HEK293T (cell line): ENCODE measurements around the gene ZNF543.

Experiments used
- CTCF ChIA-PET: fragments of 350-600 bp; formaldehyde crosslinking; extraction: SDS; loops from one replicate; lab custom pipeline; 2021; ENCODE audit warnings: antibody characterized with exemption, inconsistent platforms; lab: Yijun Ruan, JAX
- POLR2A ChIA-PET: fragments of 350-600 bp; formaldehyde crosslinking; extraction: SDS; loops from one replicate; lab custom pipeline; 2020; ENCODE audit warnings: antibody characterized with exemption, inconsistent platforms; lab: Yijun Ruan, JAX
- DNase-seq: peaks from one replicate; pipeline ENCODE4 v3.0.0; 2012; ENCODE audit warnings: mixed read lengths; ENCODE audit errors: extremely low spot score
- ARNT ChIP-seq: fragments of 450-650 bp; IDR thresholded peaks from 2 replicates; pipeline ENCODE4 v1.6.1; 2017; ENCODE audit warnings: mild to moderate bottlenecking
- BHLHE40 ChIP-seq: fragments of 450-650 bp; IDR thresholded peaks from 2 replicates; pipeline ENCODE4 v1.6.1; 2016; ENCODE audit warnings: mild to moderate bottlenecking, moderate library complexity, borderline replicate concordance
- CTBP1 ChIP-seq: fragments of 450-650 bp; IDR thresholded peaks from 2 replicates; pipeline ENCODE4 v1.6.1; 2016; ENCODE audit warnings: borderline replicate concordance
- ELF4 ChIP-seq: fragments of 450-650 bp; IDR thresholded peaks from 2 replicates; pipeline ENCODE4 v1.6.1; 2017; ENCODE audit warnings: antibody characterized with exemption
- FOXA1 ChIP-seq: fragments of 450-650 bp; IDR thresholded peaks from 2 replicates; pipeline ENCODE4 v1.6.1; 2016; ENCODE audit warnings: mild to moderate bottlenecking
- FOXK2 ChIP-seq: fragments of 450-650 bp; IDR thresholded peaks from 2 replicates; pipeline ENCODE4 v1.6.1; 2016; ENCODE audit warnings: mild to moderate bottlenecking
- FOXM1 ChIP-seq: fragments of 450-650 bp; IDR thresholded peaks from 2 replicates; pipeline ENCODE4 v1.6.1; 2017; ENCODE audit warnings: mild to moderate bottlenecking, borderline replicate concordance
- HDGF ChIP-seq: fragments of 450-650 bp; IDR thresholded peaks from 2 replicates; pipeline ENCODE4 v1.6.1; 2017; ENCODE audit warnings: antibody characterized with exemption, borderline replicate concordance
- L3MBTL2 ChIP-seq: fragments of 450-650 bp; conservative IDR thresholded peaks from 2 replicates; pipeline ENCODE4 v1.6.1; 2016; ENCODE audit warnings: mild to moderate bottlenecking
- LEF1 ChIP-seq: fragments of 450-650 bp; IDR thresholded peaks from 2 replicates; pipeline ENCODE4 v1.6.1; 2017; ENCODE audit warnings: mild to moderate bottlenecking, borderline replicate concordance
- NFRKB ChIP-seq: fragments of 450-650 bp; IDR thresholded peaks from 2 replicates; pipeline ENCODE4 v1.6.1; 2016; ENCODE audit warnings: mild to moderate bottlenecking, moderate library complexity
- PKNOX1 ChIP-seq: fragments of 450-650 bp; IDR thresholded peaks from 2 replicates; pipeline ENCODE4 v1.6.1; 2016
- SP1 ChIP-seq: fragments of 450-650 bp; IDR thresholded peaks from 2 replicates; pipeline ENCODE4 v1.6.1; 2017
- SUZ12 ChIP-seq: fragments of 450-650 bp; IDR thresholded peaks from 2 replicates; pipeline ENCODE4 v1.6.1; 2016; ENCODE audit warnings: mild to moderate bottlenecking
- TARDBP ChIP-seq: fragments of 450-650 bp; IDR thresholded peaks from 2 replicates; pipeline ENCODE4 v1.6.1; 2016
- ZNF384 ChIP-seq: fragments of 450-650 bp; IDR thresholded peaks from 2 replicates; pipeline ENCODE4 v1.6.1; 2016

Gene ZNF543

GRCh38 chr19:57302020-57302465 is 18.2 kb upstream of the ZNF543 start:
- TF ChIP-seq PKNOX1 = no peak
- TF ChIP-seq SUZ12 = no peak
- TF ChIP-seq SP1 = no peak
- no peak for TF ChIP-seq L3MBTL2
- no peak for TF ChIP-seq HDGF
- no peak for TF ChIP-seq BHLHE40
- no peak for TF ChIP-seq FOXM1
- no peak for TF ChIP-seq ZNF384
- no peak for TF ChIP-seq ELF4
- no peak for TF ChIP-seq ARNT
- TF ChIP-seq CTBP1 = no peak
- TF ChIP-seq FOXA1 = no peak
- no peak for TF ChIP-seq NFRKB
- TF ChIP-seq LEF1 = no peak
- no peak for TF ChIP-seq FOXK2
- TF ChIP-seq TARDBP = no peak
- CTCF ChIA-PET = no interaction called here
- DNase-seq = no peak
- POLR2A ChIA-PET = interaction anchor here (0.6 kb wide), 1 partner anchor 13 kb away, joined by 3 read pairs; no protein-coding TSS in a partner anchor

GRCh38 chr19:57302727-57303401 is 17.4 kb upstream of the ZNF543 start:
- ChIA-PET POLR2A (no interaction called here), CTCF (no interaction called here)

GRCh38 chr19:57305056-57305455 is 15.2 kb upstream of the ZNF543 start:
- no peak for TF ChIP-seq ARNT
- POLR2A ChIA-PET = no interaction called here
- no peak for DNase-seq
- CTCF ChIA-PET = no interaction called here

More at GRCh38 chr19:57302727-57303401, 17.4 kb upstream of the ZNF543 start:
- DNase-seq = no peak
- TF ChIP-seq FOXA1 (no peak), FOXM1 (no peak), CTBP1 (no peak), ZNF384 (no peak), TARDBP (no peak), FOXK2 (no peak), L3MBTL2 (no peak), ELF4 (no peak), BHLHE40 (no peak), SP1 (no peak)

GRCh38 chr19:57308514-57308913 is 11.8 kb upstream of the ZNF543 start:
- TF ChIP-seq FOXA1 (no peak), NFRKB (no peak), ARNT (no peak), CTBP1 (no peak), ELF4 (no peak), ZNF384 (no peak), HDGF (no peak), TARDBP (no peak), SP1 (no peak), BHLHE40 (no peak), FOXK2 (no peak), FOXM1 (no peak)
- no peak for DNase-seq
- CTCF ChIA-PET = no interaction called here
- POLR2A ChIA-PET = no interaction called here

GRCh38 chr19:57310792-57311191 is 9.5 kb upstream of the ZNF543 start:
- ChIA-PET POLR2A (no interaction called here), CTCF (no interaction called here)
- TF ChIP-seq BHLHE40 (no peak), NFRKB (no peak), HDGF (no peak), L3MBTL2 (no peak), LEF1 (no peak), CTBP1 (no peak), PKNOX1 (no peak), ZNF384 (no peak), FOXA1 (no peak), SP1 (no peak), SUZ12 (no peak), TARDBP (no peak), FOXK2 (no peak)
- DNase-seq = no peak

GRCh38 chr19:57314146-57314545 is 6.1 kb upstream of the ZNF543 start:
- TF ChIP-seq HDGF = no peak
- no peak for TF ChIP-seq LEF1
- TF ChIP-seq FOXM1 = no peak
- no peak for TF ChIP-seq SUZ12
- no peak for TF ChIP-seq ZNF384
- TF ChIP-seq CTBP1 = no peak
- TF ChIP-seq ELF4 = no peak
- TF ChIP-seq NFRKB = no peak
- no peak for TF ChIP-seq SP1
- TF ChIP-seq BHLHE40 = no peak
- TF ChIP-seq TARDBP = no peak
- no peak for TF ChIP-seq L3MBTL2
- no peak for TF ChIP-seq FOXK2
- TF ChIP-seq PKNOX1 = no peak
- TF ChIP-seq FOXA1 = no peak
- TF ChIP-seq ARNT = no peak
- CTCF ChIA-PET = no interaction called here
- DNase-seq = no peak
- POLR2A ChIA-PET = no interaction called here
